Lung microvascular endothelial cell (primary cell): ENCODE measurements around the gene RAB9A. TPM values are rescaled to one million over a fixed set of nuclear protein-coding genes. Genes with fewer than 3 reads are reported as not detected.
"Not testable (repeated sequence)": the region's sequence is repeated elsewhere in the genome, so short reads cannot be mapped to it uniquely, and the experiment has no call there.

ENCODE experiments used
- DNase-seq, 2 donors: peaks; one replicate each; pipeline versions ENCODE4 v3.0.0 to v3.0.0-alpha.2; 2010; ENCODE audit warnings: low read depth in 2 of 2
- total RNA-seq: library from RNA; depleted of rRNA; stranded (reverse); fragments of >200 nt; gene quantifications from 2 replicates; pipeline ENCODE4 v1.2.1, GENCODE V29; 2014

Gene RAB9A, protein sequence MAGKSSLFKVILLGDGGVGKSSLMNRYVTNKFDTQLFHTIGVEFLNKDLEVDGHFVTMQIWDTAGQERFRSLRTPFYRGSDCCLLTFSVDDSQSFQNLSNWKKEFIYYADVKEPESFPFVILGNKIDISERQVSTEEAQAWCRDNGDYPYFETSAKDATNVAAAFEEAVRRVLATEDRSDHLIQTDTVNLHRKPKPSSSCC
- 14.4 and 17.5 TPM in 2 replicates for total RNA-seq

DNA sequence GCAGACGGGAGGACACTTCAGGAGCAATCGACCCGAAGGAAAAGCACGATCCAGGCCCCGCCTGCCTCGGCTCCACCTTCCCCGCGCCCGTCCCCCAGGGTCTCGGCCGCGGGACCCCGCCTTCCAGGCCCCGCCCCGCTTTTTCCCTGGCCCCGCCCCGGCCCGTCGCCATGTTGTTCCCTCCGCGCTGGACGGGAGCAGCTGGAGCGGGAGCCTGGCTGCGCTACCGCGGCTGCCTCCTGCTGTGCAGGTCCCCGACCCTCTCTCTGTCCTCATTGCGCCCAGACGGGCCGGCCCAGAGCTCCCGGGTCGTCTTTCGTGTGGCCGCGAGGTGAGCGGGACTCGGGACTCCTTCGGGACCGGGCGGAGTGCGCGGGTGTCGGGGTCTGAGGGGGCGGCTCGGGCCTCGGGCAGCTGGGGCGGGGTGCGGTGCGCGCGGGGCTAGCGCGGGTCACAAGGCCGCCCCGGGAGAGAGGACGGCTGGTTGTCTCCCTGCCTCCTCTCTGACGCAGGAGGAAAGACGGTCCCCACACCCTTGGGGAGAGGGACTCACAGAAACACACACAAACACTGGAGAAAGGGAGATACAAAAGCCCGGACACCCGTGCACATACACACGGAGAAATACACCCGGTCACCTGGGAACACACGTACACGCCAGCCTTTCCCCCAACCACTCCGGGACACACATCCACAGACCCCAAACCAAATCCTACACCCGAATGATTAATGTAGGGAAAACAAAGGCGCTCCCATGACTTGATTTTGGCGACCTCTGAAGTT is at the start of gene RAB9A:
RAB9A (plus strand) TSS at position 171 of the 783 bp plus-strand sequence. CDS start 19,619 bp downstream, outside the sequence.
- DNase-seq: peak; percentile 75 to 81

DNA sequence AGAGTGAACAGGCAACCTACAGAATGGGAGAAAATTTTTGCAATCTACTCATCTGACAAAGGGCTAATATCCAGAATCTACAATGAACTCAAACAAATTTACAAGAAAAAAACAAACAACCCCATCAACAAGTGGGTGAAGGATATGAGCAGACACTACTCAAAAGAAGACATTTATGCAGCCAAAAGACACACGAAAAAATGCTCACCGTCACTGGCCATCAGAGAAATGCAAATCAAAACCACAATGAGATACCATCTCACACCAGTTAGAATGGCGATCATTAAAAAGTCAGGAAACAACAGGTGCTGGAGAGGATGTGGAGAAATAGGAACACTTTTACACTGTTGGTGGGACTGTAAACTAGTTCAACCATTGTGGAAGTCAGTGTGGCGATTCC is 47.2 kb upstream of the RAB9A start:
- not testable (repeated sequence) for DNase-seq

DNA sequence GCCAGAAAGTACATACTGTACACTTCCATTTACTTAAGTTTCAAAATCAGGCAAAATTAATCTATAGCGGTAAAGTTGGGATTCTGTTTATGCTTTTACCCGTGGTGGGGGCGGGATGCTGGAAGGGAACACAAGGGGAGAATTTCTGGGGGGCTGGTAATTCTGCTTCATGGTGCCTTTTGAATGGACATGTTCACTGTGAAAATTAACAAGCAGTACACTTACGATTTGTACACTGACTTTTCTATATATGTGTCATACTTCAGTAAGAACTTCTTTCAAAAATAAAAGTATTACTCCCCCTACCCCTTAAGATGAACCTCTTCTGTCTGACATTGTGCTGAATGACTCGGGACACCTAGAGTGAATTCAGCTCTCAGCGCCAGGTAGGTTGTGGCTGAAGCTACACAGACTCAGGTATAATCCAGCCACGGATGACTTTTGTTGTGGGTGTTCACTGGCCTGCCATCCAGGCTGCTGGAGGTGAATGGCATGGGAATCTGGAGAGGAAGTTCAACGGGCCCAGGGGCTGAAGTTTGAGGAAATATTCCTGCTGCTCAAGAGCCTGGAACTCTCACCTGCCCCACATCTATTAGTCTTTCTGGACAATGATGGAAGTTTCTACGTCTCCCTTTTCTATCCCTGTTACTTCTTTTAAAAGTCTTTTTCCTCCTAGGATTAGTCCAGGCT is 43.3 kb upstream of the RAB9A start:
- DNase-seq: no peak

DNA sequence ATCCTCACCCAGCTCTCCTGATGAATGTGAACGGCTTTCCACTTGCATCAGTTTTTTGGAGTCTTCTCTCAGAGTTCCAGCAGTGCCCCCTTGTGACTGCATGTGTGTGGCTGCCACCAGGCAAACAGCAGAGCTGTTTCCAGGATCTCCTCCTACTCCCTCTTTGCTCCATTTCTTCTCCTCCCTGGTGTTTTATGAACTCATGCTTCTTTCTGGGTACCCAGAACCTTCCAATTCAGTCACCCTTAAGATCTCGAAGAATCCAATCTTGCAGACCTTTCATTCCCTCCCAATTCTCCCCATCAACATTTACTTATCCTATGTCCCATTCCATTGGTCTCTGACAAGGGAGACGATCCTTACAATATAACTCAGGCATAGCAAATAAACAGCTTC is 42.8 kb upstream of the RAB9A start:
- peak; percentile 64 to 71 for DNase-seq

DNA sequence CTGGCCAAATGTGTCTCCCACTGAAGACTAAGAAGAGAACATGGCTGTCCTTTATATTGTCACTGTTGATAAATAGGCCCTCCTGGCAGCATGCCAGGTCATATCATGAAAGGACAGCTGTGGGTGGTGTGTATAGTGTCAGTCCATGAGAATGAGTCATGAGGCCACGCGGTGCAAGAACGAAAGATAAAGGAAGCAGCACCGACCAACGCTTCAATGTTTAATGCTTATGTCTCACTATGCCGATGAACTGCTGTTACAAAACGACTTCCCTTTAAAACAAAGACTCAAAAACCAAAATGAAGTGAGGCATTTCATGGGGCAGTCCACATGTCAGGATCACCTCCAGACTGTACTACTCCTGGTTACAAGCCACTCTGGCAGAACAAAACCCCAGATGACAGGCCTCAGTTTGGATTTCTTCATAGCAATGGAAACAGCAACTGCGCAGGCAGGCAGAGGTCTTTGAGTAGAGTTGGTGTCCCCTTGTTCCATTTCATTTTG is 41.2 kb upstream of the RAB9A start:
- DNase-seq: peak; percentile 85 to 91

DNA sequence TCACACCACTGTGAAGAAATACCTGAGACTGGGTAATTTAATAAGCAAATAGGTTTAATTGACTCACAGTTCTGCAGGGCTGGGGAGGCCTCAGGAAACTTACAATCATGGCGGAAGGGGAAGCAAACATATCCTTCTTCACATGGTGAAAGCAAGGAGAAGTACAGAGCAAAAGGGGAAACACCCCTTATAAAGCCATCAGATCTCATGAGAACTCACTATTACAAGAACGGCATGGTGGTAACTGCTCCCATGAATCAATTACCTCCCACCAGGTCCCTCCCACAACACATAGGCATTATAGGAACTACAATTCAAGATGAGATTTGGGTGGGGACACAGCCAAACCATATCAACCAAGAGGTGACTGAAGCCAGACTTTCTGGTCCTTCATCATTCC is 40.6 kb upstream of the RAB9A start:
- not testable (repeated sequence) for DNase-seq

DNA sequence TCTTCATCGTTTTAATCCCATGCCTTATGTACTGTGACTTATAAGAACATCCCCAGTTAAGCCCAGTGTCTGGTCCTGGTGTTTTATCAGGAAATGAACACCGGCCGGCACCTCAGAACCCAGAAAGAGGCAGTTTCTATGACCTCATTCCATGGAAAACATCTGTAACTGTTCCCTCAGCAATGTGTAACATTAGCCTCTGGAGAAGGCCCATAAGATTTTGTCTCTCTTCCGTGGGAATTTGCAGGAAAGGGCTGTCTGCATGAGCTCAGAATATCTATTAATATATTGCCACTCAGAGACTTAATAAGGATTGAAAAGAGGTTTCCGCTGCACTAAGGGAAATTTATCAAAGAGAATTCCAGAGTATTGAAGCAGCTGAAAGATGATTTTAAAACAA is 39.1 kb upstream of the RAB9A start:
- DNase-seq: peak in 1 of 2 donors; percentile 45

DNA sequence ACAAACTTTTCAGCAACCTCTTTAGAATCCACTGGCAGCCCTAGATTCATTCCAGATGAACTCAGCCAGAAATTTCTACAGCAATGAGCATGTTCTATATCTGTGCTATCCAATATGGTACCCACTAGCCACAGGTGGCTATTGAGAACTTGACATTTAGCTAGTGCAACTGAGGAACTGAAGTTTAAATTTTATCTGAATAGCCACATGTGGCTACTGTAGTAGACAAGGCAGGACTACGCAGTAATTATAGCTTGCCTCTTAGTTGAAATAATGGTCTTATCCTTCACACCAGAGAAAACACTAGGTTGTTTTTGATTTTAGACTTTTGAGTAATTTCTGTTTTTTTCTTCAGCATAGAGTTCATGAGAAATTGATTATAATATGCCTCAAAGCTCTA is 38.6 kb upstream of the RAB9A start:
- DNase-seq: no peak

DNA sequence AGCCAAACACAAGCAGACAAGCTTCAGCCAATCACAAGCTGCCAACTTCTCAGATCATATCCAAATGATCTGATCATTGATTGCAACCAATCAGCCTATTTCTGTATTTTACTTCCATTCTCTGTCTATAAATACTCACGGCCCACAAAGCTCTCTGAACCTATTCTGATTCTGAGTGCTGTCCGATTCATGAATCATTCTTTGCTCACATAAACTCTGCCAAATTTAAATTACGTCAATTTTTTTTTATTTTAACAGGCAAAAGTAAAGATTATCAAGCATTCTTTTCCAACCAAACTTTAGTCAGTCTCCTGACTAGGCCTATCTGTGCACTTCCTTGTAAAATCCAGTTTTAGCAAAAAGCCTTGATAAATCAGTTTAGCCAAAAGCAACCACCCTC is 37.8 kb upstream of the RAB9A start:
- DNase-seq: peak in 1 of 2 donors; percentile 7

DNA sequence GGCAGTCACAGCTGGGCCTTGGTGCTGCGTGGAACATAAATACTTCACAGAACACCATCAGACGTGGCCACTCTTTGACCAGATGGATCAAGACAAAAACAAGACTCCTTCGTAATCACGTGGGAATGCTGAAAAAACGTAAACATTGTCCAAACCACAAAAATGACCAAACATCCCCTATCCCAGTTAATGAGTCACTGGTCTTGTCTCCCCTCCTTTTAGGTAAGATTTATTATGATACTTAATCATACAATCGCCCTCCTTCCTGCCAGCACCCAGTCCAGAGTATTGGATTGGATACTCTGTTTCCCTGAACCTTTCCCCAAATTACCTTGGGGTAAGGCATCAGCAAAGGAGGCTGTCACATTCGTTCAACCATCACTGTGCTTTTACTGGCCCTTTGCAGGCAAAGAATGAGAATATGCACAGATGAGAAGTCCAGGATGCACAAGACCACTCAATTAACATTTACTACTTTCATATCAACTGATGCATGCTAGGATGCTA is 36.6 kb upstream of the RAB9A start:
- peak; percentile 3 to 91 for DNase-seq

DNA sequence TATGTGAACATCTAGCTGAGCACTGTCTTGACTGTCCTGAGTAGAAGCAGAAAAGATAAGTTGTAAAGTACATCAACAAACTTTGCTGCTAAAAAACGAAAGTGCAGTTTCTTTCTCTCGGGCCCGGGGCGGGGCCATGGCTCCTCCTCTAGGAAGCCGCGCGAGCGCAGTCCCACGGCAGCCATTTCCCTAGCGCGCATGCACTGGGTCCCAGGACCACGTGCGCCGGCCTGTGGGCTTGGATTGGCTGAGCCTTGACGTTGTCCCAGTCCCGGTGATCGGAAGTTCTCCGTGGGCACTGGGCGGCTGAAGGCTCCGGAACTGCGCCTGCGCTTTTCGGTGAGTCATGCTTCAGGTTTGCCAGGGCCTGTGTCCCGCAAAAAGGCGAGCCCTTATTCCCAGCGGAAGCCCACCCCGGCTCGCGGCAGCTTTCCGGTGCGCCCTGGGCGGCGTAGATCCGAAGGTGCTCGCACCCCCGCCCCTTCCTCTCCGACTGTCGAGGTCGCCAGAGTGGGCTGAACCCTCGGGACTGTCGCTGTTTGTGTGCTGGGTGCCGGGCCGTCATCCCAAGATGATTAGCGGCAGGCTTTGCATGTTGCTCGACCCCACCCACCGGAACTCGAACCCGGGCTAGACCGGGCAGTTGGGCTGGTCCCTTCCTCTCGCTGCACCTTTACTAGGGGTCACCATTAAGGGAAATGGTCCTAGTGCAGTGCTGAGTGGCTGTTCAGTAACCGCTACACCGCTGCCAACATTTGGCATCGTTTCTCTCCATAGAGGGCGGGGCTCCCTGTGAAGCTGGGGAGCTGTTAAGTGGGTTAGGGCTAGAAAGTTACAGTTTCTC is 35.9 kb upstream of the RAB9A start, which contains the start of gene TCEANC:
TCEANC (plus strand) TSS at position 292 of the 844 bp plus-strand sequence. CDS start 9,368 bp downstream, outside the sequence.
- peak; percentile 98 for DNase-seq

DNA sequence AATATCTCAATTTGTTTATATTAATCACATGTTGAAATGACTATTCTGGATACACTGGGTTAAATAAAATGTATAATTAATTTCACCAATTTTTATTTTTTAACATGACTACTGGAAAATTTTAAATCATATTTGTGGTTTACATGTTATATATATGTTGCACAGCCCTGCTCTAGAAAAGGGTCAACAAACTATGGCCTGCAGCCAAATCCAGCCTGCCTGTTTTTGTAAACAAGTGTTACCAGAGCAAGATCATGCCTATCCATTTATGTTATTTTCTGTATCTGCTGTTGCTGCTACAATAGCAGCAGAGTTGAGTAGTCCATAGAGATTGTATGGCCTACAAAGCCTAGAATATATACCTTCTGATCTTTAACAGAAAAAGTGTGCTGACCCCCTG is 34.8 kb upstream of the RAB9A start:
- no peak for DNase-seq

DNA sequence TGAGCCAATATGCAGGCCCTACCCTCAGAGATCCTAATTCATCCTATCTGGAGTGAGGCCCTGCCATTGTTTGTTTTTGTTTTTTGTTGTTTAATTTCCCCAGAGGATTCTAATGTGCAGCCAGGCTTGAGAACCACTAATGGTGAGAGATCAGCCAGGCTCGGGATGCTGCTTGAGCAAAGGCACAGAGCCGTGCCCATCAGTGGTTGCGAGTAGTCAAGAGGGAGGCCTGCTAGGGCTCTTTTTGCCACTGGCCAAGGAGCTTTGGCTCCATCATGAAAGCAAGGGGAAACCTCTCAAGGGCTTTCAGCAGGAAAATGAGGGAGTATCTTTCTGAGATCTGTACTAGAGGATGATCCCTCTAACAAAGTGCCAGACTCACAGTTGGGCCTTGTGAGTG is 33.3 kb upstream of the RAB9A start:
- DNase-seq: no peak

DNA sequence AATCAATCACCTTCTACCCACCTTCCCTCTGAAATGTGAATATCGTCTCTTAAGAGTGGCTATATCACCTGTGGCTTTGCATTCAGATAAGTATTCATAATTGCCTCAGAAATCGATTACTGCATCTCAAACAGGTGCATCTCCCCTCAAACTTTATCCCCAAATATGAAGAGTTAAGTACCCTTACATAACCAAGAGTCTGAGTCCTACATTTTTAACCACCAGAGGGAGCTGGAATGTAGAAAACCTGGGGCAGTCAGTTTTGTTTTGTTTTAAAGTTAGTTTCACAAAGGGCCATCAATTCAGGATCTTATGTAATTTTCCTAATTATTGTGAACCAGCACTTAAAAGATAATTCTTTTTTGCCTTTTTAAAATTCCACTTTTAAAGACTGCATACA is 30.3 kb upstream of the RAB9A start:
- DNase-seq: peak; percentile 60 to 77

DNA sequence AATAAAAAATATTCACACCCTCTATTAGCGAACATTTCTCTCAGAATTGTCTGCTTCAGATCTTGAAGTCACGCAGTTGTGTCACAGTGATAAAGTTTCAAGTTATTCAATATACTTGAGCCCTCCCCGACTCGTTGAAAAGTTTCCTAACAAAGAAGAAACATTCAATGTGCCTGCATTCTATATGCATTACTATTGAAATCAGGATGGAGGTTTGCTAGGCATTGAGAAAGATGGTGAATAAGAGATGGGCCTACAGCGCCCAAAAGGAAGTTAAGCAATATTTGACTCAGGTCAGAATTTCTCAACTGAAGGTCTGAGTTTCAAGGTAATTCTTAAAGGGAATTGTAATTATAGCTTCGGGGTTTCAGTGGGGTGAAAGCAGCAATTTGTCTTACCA is 29.9 kb upstream of the RAB9A start:
- DNase-seq: no peak

DNA sequence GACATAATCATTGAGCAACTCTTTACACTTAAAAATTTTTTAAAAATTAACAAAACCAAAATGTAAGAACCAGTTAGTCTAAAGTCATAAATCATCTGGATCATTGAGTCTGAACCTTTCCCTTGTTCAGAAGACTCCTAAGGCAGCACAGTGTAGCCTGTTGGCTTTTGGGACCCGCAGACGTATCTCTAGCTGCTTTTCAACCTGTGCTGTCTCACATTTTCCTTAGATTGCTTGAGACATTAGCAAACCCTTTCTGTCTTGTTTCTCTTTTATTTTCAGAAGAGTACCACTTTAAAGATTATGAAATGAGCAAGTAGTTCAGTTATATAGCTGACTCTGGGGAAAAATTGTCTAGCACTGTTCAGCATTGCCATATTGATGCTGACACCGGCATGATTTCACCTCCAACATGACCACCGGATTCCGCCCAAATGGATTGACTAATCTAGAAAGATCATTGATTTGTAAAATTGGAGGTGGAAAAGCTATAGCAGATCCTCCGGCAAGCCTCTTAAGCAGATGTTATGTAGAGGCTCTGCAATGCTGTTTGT is 27.1 kb upstream of the RAB9A start:
- no peak for DNase-seq

DNA sequence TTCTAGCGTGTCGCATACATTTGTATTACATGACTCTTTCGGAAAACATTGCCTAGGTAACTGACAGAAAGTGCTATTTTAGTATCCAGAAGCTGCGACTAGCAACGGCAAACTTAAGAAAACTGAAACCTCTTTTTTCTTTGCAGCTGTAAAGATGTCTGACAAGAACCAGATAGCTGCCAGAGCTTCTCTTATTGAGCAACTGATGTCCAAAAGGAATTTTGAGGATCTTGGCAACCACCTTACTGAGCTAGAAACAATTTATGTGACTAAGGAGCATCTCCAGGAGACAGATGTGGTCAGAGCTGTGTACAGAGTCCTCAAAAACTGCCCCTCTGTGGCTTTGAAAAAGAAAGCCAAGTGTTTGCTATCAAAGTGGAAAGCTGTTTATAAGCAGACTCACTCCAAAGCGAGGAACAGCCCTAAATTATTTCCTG is 26.6 kb upstream of the RAB9A start:
- DNase-seq: no peak

DNA sequence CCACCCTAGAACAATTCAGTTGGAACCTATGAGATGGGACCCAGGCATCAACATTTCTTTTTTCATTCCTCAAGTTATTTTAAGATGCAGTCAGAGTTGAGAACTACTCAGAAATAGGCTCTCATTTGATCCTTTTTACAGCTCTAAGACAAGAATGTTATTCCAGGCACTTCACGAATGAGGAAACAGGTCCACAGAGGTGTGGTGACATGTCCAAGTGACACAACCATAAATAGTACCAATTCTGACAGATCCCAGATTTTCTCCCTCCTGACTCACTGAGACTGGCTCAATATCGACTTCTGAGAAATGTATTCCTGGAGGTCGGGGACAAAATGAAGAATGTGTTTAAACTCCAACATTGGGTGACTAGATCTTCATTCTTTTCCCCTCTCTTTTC is 24.9 kb upstream of the RAB9A start:
- no peak for DNase-seq

DNA sequence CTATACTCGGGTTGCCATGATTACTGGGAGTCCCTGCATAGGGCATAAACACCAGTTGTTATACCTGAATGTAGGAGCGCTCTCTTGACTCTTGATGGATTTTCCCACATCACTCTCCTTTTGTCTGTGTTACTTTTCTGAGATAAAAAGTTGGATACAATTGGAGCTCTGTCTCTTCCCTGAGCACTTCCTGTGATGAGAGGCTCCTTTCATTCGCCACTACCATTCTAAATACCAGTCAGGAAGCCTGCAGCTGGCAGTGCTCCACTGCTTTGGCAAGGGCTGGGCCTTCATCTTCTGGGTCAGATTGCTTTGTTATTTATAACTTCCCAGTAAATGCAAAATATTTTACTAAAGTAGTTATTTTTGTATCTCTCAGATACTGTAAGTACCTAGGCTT is 22.1 kb upstream of the RAB9A start:
- DNase-seq: peak in 1 of 2 donors; percentile 71

DNA sequence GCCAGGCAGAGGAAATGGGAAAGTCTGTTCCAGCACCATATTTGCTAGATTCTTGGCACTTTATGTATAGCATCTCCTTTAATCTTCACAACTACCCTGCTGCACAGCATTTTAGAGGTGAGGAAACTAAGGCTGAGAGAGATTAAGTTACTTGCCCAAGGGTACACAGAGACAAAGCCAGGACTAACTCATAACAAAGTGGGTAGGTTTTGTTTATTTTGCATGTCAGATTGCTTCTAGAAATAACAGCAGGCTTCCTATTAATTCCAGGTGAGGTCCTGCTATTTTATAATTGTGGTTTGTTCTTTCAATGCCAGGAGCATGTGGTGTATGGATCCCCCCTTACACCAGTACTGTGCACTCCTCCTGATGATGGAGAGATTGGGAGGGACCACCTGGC is 21.0 kb upstream of the RAB9A start:
- no peak for DNase-seq
